NCI-H510A (cell line): ENCODE measurements around the gene SLC1A6.
"Not testable (repeated sequence)": the region's sequence is repeated elsewhere in the genome, so short reads cannot be mapped to it uniquely, and the experiment has no call there.

Experiments
- DNase-seq: peaks from one replicate; lab custom pipeline; 2025; lab: John Stamatoyannopoulos, UW

The SLC1A6 gene

GRCh38 chr19:14979476-14980255, at the start of gene SLC1A6:
SLC1A6 (minus strand) TSS chr19:14979864; CDS start chr19:14972910, 6,954 bp downstream.
- no peak for DNase-seq

- no peak for DNase-seq
Measured at GRCh38 chr19:15028490-15028889, 48.8 kb upstream of the SLC1A6 start.

GRCh38 chr19:15025217-15025616, 45.6 kb upstream of the SLC1A6 start:
- DNase-seq: no peak

GRCh38 chr19:15022752-15023151, 43.1 kb upstream of the SLC1A6 start:
- DNase-seq: no peak

GRCh38 chr19:15021286-15022007, 41.8 kb upstream of the SLC1A6 start:
- no peak for DNase-seq

- DNase-seq: not testable (repeated sequence)
Measured at GRCh38 chr19:15018836-15019235, 39.2 kb upstream of the SLC1A6 start.

GRCh38 chr19:15015946-15016542, 36.4 kb upstream of the SLC1A6 start:
- no peak for DNase-seq

- DNase-seq: no peak
Measured at GRCh38 chr19:15014579-15014978, 34.9 kb upstream of the SLC1A6 start.

- DNase-seq: no peak
Measured at GRCh38 chr19:15010501-15011300, 31.0 kb upstream of the SLC1A6 start.

- DNase-seq: no peak
Measured at GRCh38 chr19:15008308-15008707, 28.6 kb upstream of the SLC1A6 start.

GRCh38 chr19:14997981-14998380, 18.3 kb upstream of the SLC1A6 start:
- DNase-seq: no peak

- no peak for DNase-seq
Measured at GRCh38 chr19:14992780-14993179, 13.1 kb upstream of the SLC1A6 start.

- no peak for DNase-seq
Measured at GRCh38 chr19:14985133-14985532, 5.5 kb upstream of the SLC1A6 start.

GRCh38 chr19:14978161-14978776, 1.4 kb downstream of the SLC1A6 start:
- no peak for DNase-seq

- DNase-seq: no peak
Measured at GRCh38 chr19:14977128-14977527, 2.5 kb downstream of the SLC1A6 start.

GRCh38 chr19:14974488-14974887, 5.2 kb downstream of the SLC1A6 start:
- DNase-seq: no peak

GRCh38 chr19:14972676-14973075, 7.0 kb downstream of the SLC1A6 start:
- no peak for DNase-seq

- DNase-seq: no peak
Measured at GRCh38 chr19:14971474-14971873, 8.2 kb downstream of the SLC1A6 start.

GRCh38 chr19:14968247-14968646, 11.4 kb downstream of the SLC1A6 start:
- no peak for DNase-seq

GRCh38 chr19:14961956-14962685, 17.5 kb downstream of the SLC1A6 start:
- no peak for DNase-seq

GRCh38 chr19:14959263-14959662, 20.4 kb downstream of the SLC1A6 start:
- DNase-seq: no peak
